ENCODE results near the gene ANKUB1.
"Not testable (repeated sequence)": the region's sequence is repeated elsewhere in the genome, so short reads cannot be mapped to it uniquely, and the experiment has no call there.

Gene ANKUB1

DNA sequence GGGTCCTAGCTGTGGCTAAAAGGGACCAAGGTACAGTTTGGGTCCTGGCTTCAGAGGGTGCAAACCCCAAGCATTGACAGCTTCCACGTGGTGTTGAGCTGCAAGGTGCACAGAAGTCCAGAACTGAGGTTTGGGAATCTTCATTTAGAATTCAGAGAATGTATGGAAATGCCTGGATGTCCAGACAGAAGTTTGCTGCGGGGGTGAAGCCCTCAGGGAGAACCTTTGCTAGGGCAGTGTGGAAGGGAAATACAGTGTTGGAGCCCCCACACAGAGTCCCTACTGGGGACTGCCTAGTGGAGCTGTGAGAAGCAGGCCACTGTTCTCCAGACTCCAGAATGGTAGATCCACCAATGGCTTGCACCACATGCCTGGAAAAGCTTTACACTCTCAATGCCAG lies 38.5 kb upstream of the ANKUB1 start:
- DNase-seq (ENCODE audit: low read depth in 2 of 2) = no peak
- H3K4me3 ChIP-seq (replicated peaks in 1 of 2; ENCODE audit: low read depth in 2 of 2, low read length in 2 of 2) = no peak overlapping the region
- TF ChIP-seq, protein P1, sequence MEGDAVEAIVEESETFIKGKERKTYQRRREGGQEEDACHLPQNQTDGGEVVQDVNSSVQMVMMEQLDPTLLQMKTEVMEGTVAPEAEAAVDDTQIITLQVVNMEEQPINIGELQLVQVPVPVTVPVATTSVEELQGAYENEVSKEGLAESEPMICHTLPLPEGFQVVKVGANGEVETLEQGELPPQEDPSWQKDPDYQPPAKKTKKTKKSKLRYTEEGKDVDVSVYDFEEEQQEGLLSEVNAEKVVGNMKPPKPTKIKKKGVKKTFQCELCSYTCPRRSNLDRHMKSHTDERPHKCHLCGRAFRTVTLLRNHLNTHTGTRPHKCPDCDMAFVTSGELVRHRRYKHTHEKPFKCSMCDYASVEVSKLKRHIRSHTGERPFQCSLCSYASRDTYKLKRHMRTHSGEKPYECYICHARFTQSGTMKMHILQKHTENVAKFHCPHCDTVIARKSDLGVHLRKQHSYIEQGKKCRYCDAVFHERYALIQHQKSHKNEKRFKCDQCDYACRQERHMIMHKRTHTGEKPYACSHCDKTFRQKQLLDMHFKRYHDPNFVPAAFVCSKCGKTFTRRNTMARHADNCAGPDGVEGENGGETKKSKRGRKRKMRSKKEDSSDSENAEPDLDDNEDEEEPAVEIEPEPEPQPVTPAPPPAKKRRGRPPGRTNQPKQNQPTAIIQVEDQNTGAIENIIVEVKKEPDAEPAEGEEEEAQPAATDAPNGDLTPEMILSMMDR (IDR thresholded peaks at IDR 0.05; ENCODE audit: low read depth, low read length) = no peak

DNA sequence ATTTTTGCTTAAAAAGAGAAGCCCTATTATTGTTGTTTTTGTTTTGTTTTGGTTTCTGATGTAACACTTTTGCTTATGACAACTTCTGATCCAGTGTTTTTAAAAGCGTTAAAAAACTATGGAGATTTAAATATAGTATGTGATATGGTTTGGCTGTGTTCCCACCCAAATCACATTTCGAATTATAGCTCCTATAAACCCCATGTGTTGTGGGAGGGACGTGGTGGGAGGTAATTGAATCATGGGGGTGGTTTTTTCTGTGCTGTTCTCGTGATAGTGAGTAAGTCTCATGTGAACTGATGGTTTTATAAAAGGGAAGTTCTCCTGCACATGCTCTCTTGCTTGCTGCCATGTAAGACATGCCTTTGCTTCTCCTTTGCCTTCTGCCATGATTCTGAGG lies 37.3 kb upstream of the ANKUB1 start:
- H3K4me3 ChIP-seq (replicated peaks in 1 of 2; ENCODE audit: low read depth in 2 of 2, low read length in 2 of 2); DNase-seq (ENCODE audit: low read depth in 2 of 2): not testable (repeated sequence)

DNA sequence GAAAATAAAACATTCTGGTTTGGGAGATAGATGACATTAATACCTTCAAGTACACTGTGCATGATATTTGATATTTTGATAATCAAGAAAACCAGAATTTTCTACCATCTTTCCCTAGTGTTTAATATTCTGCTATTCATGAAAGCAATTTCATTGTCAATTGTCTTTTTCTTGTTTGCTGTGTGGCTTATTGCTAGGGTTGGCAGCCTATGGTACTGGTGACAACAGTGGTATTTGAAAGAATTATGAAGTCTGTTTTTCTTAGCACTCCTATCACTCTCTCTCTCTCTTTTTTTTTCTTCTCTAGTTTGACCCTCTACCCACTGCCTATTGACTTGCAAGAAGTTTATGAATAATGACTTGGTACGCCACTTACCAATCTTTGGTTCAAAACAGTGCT lies 36.0 kb upstream of the ANKUB1 start:
- no peak overlapping the region for H3K4me3 ChIP-seq (replicated peaks in 1 of 2; ENCODE audit: low read depth in 2 of 2, low read length in 2 of 2)
- TF ChIP-seq, protein P1 (IDR thresholded peaks at IDR 0.05; ENCODE audit: low read depth, low read length) = no peak
- DNase-seq (ENCODE audit: low read depth in 2 of 2) = no peak

DNA sequence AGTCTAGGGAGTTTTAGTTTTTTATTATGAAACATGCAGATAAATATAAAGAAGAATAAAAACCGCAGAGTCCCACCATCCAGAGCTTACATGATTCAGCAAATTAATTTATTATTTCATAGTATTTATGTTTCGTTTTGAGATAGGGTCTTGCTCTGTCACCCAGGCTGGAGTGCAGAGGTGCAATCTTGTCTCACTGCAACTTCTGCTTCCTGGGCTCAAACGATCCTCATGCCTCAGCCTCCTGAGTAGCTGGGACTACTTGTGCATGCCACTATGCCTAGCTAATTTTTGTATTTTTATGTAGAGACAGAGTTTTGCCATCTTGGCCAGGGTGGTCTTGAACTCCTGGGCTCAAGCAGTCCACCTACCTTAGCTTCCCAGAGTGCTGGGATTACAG lies 34.3 kb upstream of the ANKUB1 start:
- no peak overlapping the region for H3K4me3 ChIP-seq (replicated peaks in 1 of 2; ENCODE audit: low read depth in 2 of 2, low read length in 2 of 2)
- DNase-seq (ENCODE audit: low read depth in 2 of 2) = no peak
- TF ChIP-seq, protein P1 (IDR thresholded peaks at IDR 0.05; ENCODE audit: low read depth, low read length) = no peak

DNA sequence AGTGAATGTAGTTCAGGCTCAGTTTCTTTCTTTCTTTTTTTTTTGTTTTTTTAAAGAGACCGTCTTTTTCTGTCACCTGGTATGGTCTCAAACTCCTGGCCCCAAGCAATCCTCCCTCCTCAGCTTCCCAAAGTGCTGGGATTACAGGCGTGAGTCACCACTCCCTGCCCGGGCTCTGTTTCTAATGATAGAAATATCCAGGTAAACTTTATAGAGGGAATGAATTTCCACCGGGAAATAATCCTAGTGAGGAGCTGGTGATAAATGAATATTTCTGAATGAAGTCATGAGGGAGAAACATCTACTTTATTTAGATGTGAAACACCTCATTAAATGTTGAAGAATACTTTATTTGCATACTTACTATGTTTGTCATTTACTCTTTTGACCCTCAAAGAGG lies 27.8 kb upstream of the ANKUB1 start:
- DNase-seq (ENCODE audit: low read depth in 2 of 2) = no peak

DNA sequence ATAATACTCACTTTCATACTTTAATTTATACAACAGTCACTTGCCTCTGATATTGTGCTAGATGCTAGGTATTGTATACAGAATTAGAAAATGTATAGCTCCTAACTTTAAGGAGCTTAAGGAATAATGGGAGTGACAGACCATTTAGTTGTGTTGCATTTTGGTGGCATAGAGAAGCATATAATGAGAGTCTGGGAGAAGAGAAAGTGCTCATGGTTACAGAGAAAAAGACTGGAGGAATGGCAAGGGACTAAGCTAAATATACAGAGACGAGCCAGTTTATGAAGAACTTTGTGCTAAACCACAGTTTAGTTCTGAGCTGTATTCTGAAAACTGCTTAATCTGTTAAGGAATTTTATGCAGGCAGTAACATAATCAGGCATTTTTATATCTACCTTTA lies 27.1 kb upstream of the ANKUB1 start:
- TF ChIP-seq, protein P1 (IDR thresholded peaks at IDR 0.05; ENCODE audit: low read depth, low read length) = no peak
- DNase-seq (ENCODE audit: low read depth in 2 of 2) = no peak
- H3K4me3 ChIP-seq (replicated peaks in 1 of 2; ENCODE audit: low read depth in 2 of 2, low read length in 2 of 2) = no peak overlapping the region

More for the DNA sequence above, 27.8 kb upstream of the ANKUB1 start:
- no peak overlapping the region for H3K4me3 ChIP-seq (replicated peaks in 1 of 2; ENCODE audit: low read depth in 2 of 2, low read length in 2 of 2)
- TF ChIP-seq, protein P1 (IDR thresholded peaks at IDR 0.05; ENCODE audit: low read depth, low read length) = no peak

DNA sequence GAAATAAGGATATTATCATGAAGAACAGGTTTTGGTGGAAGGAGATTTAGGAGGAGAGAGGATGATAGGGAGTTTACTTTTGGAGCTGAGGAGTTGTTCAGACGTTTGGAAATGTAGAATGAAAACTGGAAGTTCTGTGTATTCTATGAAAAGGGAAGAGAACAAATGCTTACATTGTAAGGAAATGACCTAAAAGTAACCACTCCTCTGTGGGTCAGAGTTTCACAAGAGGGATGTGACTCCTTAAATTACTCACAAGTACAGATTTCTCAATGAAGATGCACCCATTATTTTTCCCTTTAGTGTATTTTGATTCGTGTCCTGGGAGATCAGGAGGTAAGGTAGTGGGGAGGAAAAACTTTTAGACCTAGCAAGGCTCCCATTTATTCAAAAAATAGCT lies 24.6 kb upstream of the ANKUB1 start:
- peak; percentile 71 to 92 for DNase-seq (ENCODE audit: low read depth in 2 of 2)

More for the DNA sequence above, 24.6 kb upstream of the ANKUB1 start:
- no peak overlapping the region for H3K4me3 ChIP-seq (replicated peaks in 1 of 2; ENCODE audit: low read depth in 2 of 2, low read length in 2 of 2)
- TF ChIP-seq, protein P1 (IDR thresholded peaks at IDR 0.05; ENCODE audit: low read depth, low read length) = no peak
